ENCODE data around the gene ASAP2.

Gene ASAP2

DNA sequence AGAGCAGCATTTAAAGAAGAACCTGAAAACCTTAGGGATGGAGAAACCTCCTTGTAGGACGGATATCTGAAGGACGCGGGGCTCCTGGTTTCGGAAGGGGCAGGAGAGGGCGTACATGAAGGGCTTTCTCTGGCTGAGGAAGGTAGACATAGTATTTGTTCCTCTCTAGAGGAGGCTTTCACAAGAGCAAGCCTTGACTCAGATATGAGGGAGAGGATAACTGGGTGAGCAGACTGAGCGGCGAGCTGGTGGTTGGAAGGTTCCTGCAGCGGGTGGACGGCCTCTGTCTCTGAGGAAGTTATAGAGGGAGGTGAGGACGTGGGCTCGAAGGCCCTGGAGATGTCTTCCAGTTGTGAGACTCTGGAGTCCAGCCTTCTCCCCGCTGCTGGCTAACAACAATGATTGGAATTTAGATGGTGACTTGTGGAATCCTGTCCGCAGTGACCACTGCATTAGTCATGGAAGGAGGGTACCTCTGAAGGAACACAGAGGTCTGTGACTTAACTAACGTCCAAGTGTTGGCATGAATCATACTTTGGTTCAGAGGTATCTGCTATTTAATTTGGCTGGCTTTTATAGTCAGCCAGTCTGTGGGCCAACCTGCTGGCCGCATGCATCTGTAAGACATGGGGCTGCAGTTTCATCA is 80.9 kb downstream of the ASAP2 start:
- H3K36me3 ChIP-seq (ENCODE audit: insufficient read depth, low read length), result no peaks in the 10 kb centered on the region
- no peak for DNase-seq (ENCODE audit: low read depth, low spot score)
- H3K4me3 ChIP-seq, result no peak overlapping the region
- no peak overlapping the region for H3K27ac ChIP-seq
- no peaks in the 10 kb centered on the region for H3K9me3 ChIP-seq (ENCODE audit: low read depth, low read length)
- TF ChIP-seq FOXP2 (optimal IDR thresholded peaks at IDR 0.05; ENCODE audit: control extremely low read depth, extremely low read length, insufficient read depth) (no peak), EZH2 (IDR thresholded peaks at IDR 0.05) (no peak), POLR2AphosphoS5 (IDR thresholded peaks at IDR 0.05; ENCODE audit: borderline replicate concordance, low read depth, low read length) (no peak)
- no peak overlapping the region for H3K9ac ChIP-seq (ENCODE audit: insufficient read length)

DNA sequence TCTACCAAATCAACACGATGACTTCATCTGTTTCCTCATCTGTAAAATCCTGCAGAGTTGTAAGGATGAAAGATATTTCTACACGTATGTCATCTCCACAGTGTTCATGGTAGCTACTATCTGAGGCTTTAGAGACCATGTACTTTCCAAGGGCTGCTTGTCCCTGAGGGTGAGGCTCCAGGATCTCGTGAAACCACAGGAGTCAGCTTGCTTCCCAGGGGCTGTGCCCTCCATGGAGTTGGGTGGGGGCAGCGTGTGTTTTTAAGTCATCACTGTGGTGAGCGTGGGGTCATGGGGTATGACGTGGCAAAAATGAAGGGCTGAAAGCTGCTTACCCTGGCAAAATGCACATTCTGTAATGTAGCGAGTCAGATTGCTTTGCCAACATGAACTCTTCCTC is 81.6 kb downstream of the ASAP2 start:
- H3K4me3 ChIP-seq, result no peak overlapping the region
- no peaks in the 10 kb centered on the region for H3K36me3 ChIP-seq (ENCODE audit: insufficient read depth, low read length)
- H3K9ac ChIP-seq (ENCODE audit: insufficient read length), result no peak overlapping the region
- TF ChIP-seq EZH2 (IDR thresholded peaks at IDR 0.05) (no peak), FOXP2 (optimal IDR thresholded peaks at IDR 0.05; ENCODE audit: control extremely low read depth, extremely low read length, insufficient read depth) (no peak), POLR2AphosphoS5 (IDR thresholded peaks at IDR 0.05; ENCODE audit: borderline replicate concordance, low read depth, low read length) (no peak)
- H3K9me3 ChIP-seq (ENCODE audit: low read depth, low read length), result no peaks in the 10 kb centered on the region
- H3K27ac ChIP-seq, result no peak overlapping the region
- DNase-seq (ENCODE audit: low read depth, low spot score), result no peak

DNA sequence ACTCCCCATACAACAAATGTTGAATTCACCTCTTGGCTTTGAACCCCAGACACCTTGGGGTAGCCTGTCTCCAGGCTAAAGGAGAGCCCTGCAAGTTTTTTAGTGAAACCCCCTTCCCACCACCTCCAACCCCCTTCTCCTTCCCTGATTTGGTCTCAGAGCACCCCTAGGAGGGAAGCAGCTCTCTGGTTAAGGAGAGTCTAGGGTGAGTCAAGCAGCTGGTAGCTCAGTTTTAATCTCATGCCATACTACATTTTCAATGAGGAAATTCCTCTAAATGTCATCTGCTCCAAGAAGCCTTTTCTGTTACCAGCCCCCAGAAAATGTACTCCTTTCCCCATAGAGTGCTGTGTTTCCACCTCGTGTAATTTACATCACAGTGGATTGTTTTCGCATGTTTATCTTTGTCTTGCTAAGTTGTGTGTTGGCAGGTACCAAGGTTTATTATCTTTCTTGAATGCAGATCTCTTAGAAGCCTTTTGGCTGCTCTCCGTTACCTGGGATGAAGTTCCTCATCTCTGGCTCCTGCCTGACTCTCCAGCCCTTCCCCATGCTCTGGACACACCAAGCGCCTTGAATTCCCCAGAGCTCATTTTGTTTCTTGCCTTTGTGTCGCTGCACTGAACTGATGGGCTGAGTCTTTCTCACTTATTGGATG is 82.2 kb downstream of the ASAP2 start:
- no peak for TF ChIP-seq POLR2AphosphoS5 (IDR thresholded peaks at IDR 0.05; ENCODE audit: borderline replicate concordance, low read depth, low read length)
- TF ChIP-seq EZH2 (IDR thresholded peaks at IDR 0.05), result no peak
- TF ChIP-seq FOXP2 (optimal IDR thresholded peaks at IDR 0.05; ENCODE audit: control extremely low read depth, extremely low read length, insufficient read depth), result no peak
- no peak overlapping the region for H3K4me3 ChIP-seq
- H3K9ac ChIP-seq (ENCODE audit: insufficient read length), result no peak overlapping the region
- no peak overlapping the region for H3K27ac ChIP-seq
- no peaks in the 10 kb centered on the region for H3K9me3 ChIP-seq (ENCODE audit: low read depth, low read length)
- DNase-seq (ENCODE audit: low read depth, low spot score), result no peak
- no peaks in the 10 kb centered on the region for H3K36me3 ChIP-seq (ENCODE audit: insufficient read depth, low read length)

DNA sequence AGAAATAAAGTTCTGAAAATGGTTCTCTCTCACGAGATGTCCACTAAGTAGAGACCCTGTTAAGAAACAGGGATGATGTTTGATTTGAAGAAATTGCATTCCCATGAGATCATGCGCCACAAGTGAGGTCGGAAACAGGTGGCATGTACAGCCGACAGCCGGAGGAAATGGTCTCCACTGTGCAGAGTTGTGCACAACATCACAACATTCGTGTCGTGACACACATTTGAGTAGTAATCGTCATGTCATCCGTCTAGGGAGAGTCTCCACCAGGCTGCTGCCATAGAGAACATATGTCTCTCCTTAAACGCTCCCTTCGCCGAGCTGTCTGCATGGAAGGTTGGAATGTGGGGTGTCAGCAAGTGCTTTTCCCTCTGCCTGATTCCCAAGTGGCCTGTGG is 84.7 kb downstream of the ASAP2 start:
- no peak overlapping the region for H3K9ac ChIP-seq (ENCODE audit: insufficient read length)
- no peak overlapping the region for H3K4me3 ChIP-seq
- H3K36me3 ChIP-seq (ENCODE audit: insufficient read depth, low read length), result no peaks in the 10 kb centered on the region
- DNase-seq (ENCODE audit: low read depth, low spot score), result no peak
- TF ChIP-seq EZH2 (IDR thresholded peaks at IDR 0.05), result no peak
- no peak for TF ChIP-seq FOXP2 (optimal IDR thresholded peaks at IDR 0.05; ENCODE audit: control extremely low read depth, extremely low read length, insufficient read depth)
- no peak for TF ChIP-seq POLR2AphosphoS5 (IDR thresholded peaks at IDR 0.05; ENCODE audit: borderline replicate concordance, low read depth, low read length)
- no peaks in the 10 kb centered on the region for H3K9me3 ChIP-seq (ENCODE audit: low read depth, low read length)
- H3K27ac ChIP-seq, result no peak overlapping the region

DNA sequence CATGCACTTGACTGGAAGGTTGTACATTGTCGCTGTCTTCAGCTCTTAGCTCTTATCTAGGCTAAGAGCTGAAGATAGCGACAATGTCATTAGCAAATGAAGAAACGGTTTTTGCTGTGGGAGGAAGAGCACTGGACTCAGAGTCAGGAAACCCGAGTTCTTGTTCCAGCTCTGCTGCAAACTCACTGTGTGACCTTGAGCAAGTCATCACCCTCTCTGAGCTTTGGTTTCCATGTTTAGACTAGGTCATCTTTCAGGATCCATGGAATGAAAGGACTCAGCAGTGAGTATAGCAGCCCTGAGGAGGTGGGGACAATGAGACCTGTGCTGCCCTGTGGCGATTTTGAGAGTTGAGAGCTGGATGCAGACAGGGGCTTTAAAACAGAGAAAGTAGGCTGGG is 85.3 kb downstream of the ASAP2 start:
- DNase-seq (ENCODE audit: low read depth, low spot score), result no peak
- H3K9me3 ChIP-seq (ENCODE audit: low read depth, low read length), result no peaks in the 10 kb centered on the region
- H3K27ac ChIP-seq, result no peak overlapping the region
- H3K4me3 ChIP-seq, result no peak overlapping the region
- no peaks in the 10 kb centered on the region for H3K36me3 ChIP-seq (ENCODE audit: insufficient read depth, low read length)
- no peak overlapping the region for H3K9ac ChIP-seq (ENCODE audit: insufficient read length)
- TF ChIP-seq POLR2AphosphoS5 (IDR thresholded peaks at IDR 0.05; ENCODE audit: borderline replicate concordance, low read depth, low read length), result no peak
- no peak for TF ChIP-seq FOXP2 (optimal IDR thresholded peaks at IDR 0.05; ENCODE audit: control extremely low read depth, extremely low read length, insufficient read depth)
- no peak for TF ChIP-seq EZH2 (IDR thresholded peaks at IDR 0.05)

DNA sequence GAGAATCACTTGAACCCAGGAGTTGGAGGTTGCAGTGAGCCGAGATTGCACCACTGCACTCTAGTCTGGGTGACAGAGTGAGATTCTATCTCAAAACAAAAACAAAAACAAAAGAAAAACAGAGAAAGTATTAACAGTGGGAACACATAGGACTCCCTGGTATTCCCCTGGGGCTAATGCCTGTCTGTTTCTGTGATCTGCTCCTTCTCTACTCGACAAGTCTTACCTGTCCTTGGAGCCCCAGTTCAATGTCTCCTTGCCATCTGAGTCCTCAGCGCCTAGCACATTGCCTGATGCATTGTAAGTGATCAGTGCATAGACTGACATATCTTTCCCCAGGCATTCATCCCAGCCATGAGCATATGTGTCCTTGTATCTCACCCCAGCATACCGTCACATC is 85.8 kb downstream of the ASAP2 start:
- H3K9ac ChIP-seq (ENCODE audit: insufficient read length), result no peak overlapping the region
- no peak for TF ChIP-seq POLR2AphosphoS5 (IDR thresholded peaks at IDR 0.05; ENCODE audit: borderline replicate concordance, low read depth, low read length)
- TF ChIP-seq FOXP2 (optimal IDR thresholded peaks at IDR 0.05; ENCODE audit: control extremely low read depth, extremely low read length, insufficient read depth), result no peak
- no peak for TF ChIP-seq EZH2 (IDR thresholded peaks at IDR 0.05)
- H3K9me3 ChIP-seq (ENCODE audit: low read depth, low read length), result no peaks in the 10 kb centered on the region
- H3K27ac ChIP-seq, result no peak overlapping the region
- H3K4me3 ChIP-seq, result no peak overlapping the region
- H3K36me3 ChIP-seq (ENCODE audit: insufficient read depth, low read length), result no peaks in the 10 kb centered on the region
- no peak for DNase-seq (ENCODE audit: low read depth, low spot score)

DNA sequence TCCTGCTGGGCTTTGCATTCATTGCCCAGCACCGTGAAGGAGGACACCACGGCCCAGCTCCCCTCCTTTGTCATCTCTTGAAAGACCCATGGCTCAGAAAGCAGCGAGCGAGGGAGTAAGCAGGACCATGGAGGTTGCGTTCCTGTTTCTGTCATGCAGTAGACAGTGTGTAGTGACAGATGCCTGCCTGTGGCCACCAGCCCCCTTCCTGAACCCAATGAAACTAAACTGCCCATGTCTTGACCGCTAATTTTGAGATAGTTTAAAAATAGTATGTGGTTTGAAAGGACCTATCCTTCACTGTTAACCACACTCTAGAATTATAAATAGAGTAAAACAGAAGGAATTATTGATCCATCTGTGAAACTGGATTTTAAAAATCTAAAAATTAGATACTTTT is 88.2 kb downstream of the ASAP2 start:
- Histone ChIP-seq H3K36me3 (ENCODE audit: insufficient read depth, low read length) (no peaks in the 10 kb centered on the region), H3K9ac (ENCODE audit: insufficient read length) (no peak overlapping the region), H3K27ac (no peak overlapping the region), H3K9me3 (ENCODE audit: low read depth, low read length) (no peaks in the 10 kb centered on the region), H3K4me3 (no peak overlapping the region)
- no peak for DNase-seq (ENCODE audit: low read depth, low spot score)
- no peak for TF ChIP-seq POLR2AphosphoS5 (IDR thresholded peaks at IDR 0.05; ENCODE audit: borderline replicate concordance, low read depth, low read length)
- no peak for TF ChIP-seq EZH2 (IDR thresholded peaks at IDR 0.05)
- no peak for TF ChIP-seq FOXP2 (optimal IDR thresholded peaks at IDR 0.05; ENCODE audit: control extremely low read depth, extremely low read length, insufficient read depth)

DNA sequence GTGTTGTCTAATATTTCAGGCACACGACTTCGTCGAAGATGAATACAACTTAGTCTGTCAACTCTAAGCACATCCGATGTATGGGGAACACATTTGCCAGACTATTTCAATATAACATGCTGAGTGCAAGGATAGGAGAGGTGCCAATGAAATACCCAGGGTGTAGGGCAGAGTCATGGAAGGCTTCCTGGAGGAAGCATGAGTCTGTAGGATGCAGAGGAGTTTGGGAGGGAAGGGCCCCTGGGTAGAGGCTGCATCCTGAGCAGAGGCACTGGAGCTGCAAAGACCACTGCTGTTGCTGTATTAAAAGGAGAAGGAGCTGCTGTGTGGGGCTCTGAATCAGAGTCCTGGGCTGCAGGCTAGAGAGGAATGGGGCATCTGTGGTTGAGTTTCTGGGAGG is 89.9 kb downstream of the ASAP2 start:
- Histone ChIP-seq H3K9ac (ENCODE audit: insufficient read length) (no peak overlapping the region), H3K4me3 (no peak overlapping the region), H3K9me3 (ENCODE audit: low read depth, low read length) (no peaks in the 10 kb centered on the region), H3K27ac (no peak overlapping the region), H3K36me3 (ENCODE audit: insufficient read depth, low read length) (no peaks in the 10 kb centered on the region)
- TF ChIP-seq FOXP2 (optimal IDR thresholded peaks at IDR 0.05; ENCODE audit: control extremely low read depth, extremely low read length, insufficient read depth) (no peak), POLR2AphosphoS5 (IDR thresholded peaks at IDR 0.05; ENCODE audit: borderline replicate concordance, low read depth, low read length) (no peak), EZH2 (IDR thresholded peaks at IDR 0.05) (no peak)
- DNase-seq (ENCODE audit: low read depth, low spot score), result no peak

Data from SK-N-MC (cell line).